HEK293 (cell line): ENCODE data around the gene MVK.

Experiments
- CTCF ChIA-PET: fragments of 350-600 bp; formaldehyde crosslinking; extraction: SDS; loops from one replicate; lab custom pipeline; 2021; ENCODE audit warnings: antibody characterized with exemption; lab: Yijun Ruan, JAX
- POLR2A ChIA-PET: fragments of 300-600 bp; formaldehyde crosslinking; extraction: SDS; loops from one replicate; lab custom pipeline; 2020; ENCODE audit warnings: antibody characterized with exemption, inconsistent platforms; lab: Yijun Ruan, JAX
- H3K27ac ChIP-seq: fragments of 200-500 bp; sonication (Bioruptor generic); 2 replicates; pipeline ENCODE4 v1.5.1; 2014; ENCODE audit warnings: low read depth, low read length, control low read depth, inconsistent platforms; ENCODE audit errors: extremely low read depth
- H3K36me3 ChIP-seq, 2 experiments: fragments of 200-500 bp in 1 of 2; sonication (Bioruptor generic) in 1 of 2; 1 replicate in 1 of 2; 2 replicates in 1 of 2; pipeline ENCODE4 v1.5.1; 2014 to 2017; ENCODE audit warnings: inconsistent platforms in 2 of 2, low read length in 2 of 2; ENCODE audit not compliant: control insufficient read depth in 2 of 2, insufficient read depth in 1 of 2
- H3K4me1 ChIP-seq: fragments of 200-500 bp; sonication (Bioruptor generic); 2 replicates; pipeline ENCODE4 v1.5.1; 2014; ENCODE audit warnings: mild to moderate bottlenecking, low read length, inconsistent platforms; ENCODE audit not compliant: control insufficient read depth, insufficient read depth
- H3K4me3 ChIP-seq: 2 replicates; pipeline ENCODE4 v1.5.1; 2011; ENCODE audit warnings: low read depth, mild to moderate bottlenecking, control low read depth, low read length, moderate library complexity
- H3K9me3 ChIP-seq: fragments of 200-500 bp; sonication (Bioruptor generic); 2 replicates; pipeline ENCODE4 v1.5.1; 2014; ENCODE audit warnings: low read depth, low read length, inconsistent platforms; ENCODE audit not compliant: control insufficient read depth, insufficient read depth
- HIC1 ChIP-seq: fragments of 450-650 bp; formaldehyde crosslinking; IDR thresholded peaks from 2 replicates; pipeline ENCODE4 v1.5.1; 2016; ENCODE audit warnings: missing biosample characterization, missing genetic modification characterization
- MYNN ChIP-seq: fragments of 450-650 bp; formaldehyde crosslinking; IDR thresholded peaks from 2 replicates; pipeline ENCODE4 v1.5.1; 2016; ENCODE audit warnings: missing biosample characterization, missing genetic modification characterization, borderline replicate concordance
- PRDM2 ChIP-seq: fragments of 450-650 bp; formaldehyde crosslinking; IDR thresholded peaks from 2 replicates; pipeline ENCODE4 v1.5.1; 2016; ENCODE audit warnings: missing biosample characterization, missing genetic modification characterization, borderline replicate concordance
- REPIN1 ChIP-seq: fragments of 450-650 bp; formaldehyde crosslinking; IDR thresholded peaks from 2 replicates; pipeline ENCODE4 v1.5.1; 2017; ENCODE audit warnings: missing biosample characterization, missing genetic modification characterization, low read depth
- ZBTB49 ChIP-seq: fragments of 450-650 bp; formaldehyde crosslinking; IDR thresholded peaks from 2 replicates; pipeline ENCODE4 v1.5.1; 2016; ENCODE audit warnings: missing biosample characterization, missing genetic modification characterization, low read depth
- ZNF175 ChIP-seq: fragments of 450-650 bp; formaldehyde crosslinking; IDR thresholded peaks from 2 replicates; pipeline ENCODE4 v1.5.1; 2016; ENCODE audit warnings: missing biosample characterization, missing genetic modification characterization
- ZNF274 ChIP-seq, 2 experiments: fragments of 200-500 bp in 1 of 2; fragments of 450-650 bp in 1 of 2; sonication (Bioruptor generic) in 1 of 2; formaldehyde crosslinking in 1 of 2; IDR thresholded peaks; 2 replicates each; pipeline versions ENCODE4 v1.5.1 to v1.6.1; 2014 to 2016; ENCODE audit warnings: borderline replicate concordance in 1 of 2, inconsistent platforms in 1 of 2, low read length in 1 of 2, missing biosample characterization in 1 of 2, missing genetic modification characterization in 1 of 2
- ZNF398 ChIP-seq: fragments of 450-650 bp; formaldehyde crosslinking; IDR thresholded peaks from 2 replicates; pipeline ENCODE4 v1.5.1; 2017; ENCODE audit warnings: missing biosample characterization, missing genetic modification characterization
- ZNF521 ChIP-seq: fragments of 450-650 bp; formaldehyde crosslinking; IDR thresholded peaks from 2 replicates; pipeline ENCODE4 v1.5.1; 2017; ENCODE audit warnings: missing biosample characterization, mild to moderate bottlenecking, missing genetic modification characterization
- ZNF549 ChIP-seq: fragments of 450-650 bp; IDR thresholded peaks from 2 replicates; pipeline ENCODE4 v1.5.1; 2018; ENCODE audit warnings: missing biosample characterization, missing genetic modification characterization, mild to moderate bottlenecking, inconsistent platforms, moderate library complexity
- ZNF585B ChIP-seq: fragments of 450-650 bp; formaldehyde crosslinking; IDR thresholded peaks from 2 replicates; pipeline ENCODE4 v1.5.1; 2016; ENCODE audit warnings: missing biosample characterization, missing genetic modification characterization
- ZNF610 ChIP-seq: fragments of 450-650 bp; formaldehyde crosslinking; IDR thresholded peaks from 2 replicates; pipeline ENCODE4 v1.5.1; 2016; ENCODE audit warnings: missing biosample characterization, missing genetic modification characterization, borderline replicate concordance
- ZNF639 ChIP-seq: fragments of 450-650 bp; formaldehyde crosslinking; IDR thresholded peaks from 2 replicates; pipeline ENCODE4 v1.5.1; 2016; ENCODE audit warnings: missing biosample characterization, missing genetic modification characterization
- ZNF654 ChIP-seq: fragments of 450-650 bp; formaldehyde crosslinking; IDR thresholded peaks from 2 replicates; pipeline ENCODE4 v1.5.1; 2016; ENCODE audit warnings: low read depth, missing biosample characterization, missing genetic modification characterization
- ZNF658 ChIP-seq: fragments of 450-650 bp; formaldehyde crosslinking; IDR thresholded peaks from 2 replicates; pipeline ENCODE4; 2016; ENCODE audit warnings: missing biosample characterization, missing genetic modification characterization
- ZNF677 ChIP-seq: fragments of 450-650 bp; IDR thresholded peaks from 2 replicates; pipeline ENCODE4 v1.5.0; 2018; ENCODE audit warnings: missing biosample characterization, mild to moderate bottlenecking, missing genetic modification characterization, moderate library complexity
- ZNF76 ChIP-seq: fragments of 450-650 bp; formaldehyde crosslinking; IDR thresholded peaks from 2 replicates; pipeline ENCODE4; 2016; ENCODE audit warnings: low read depth, missing biosample characterization, missing genetic modification characterization, borderline replicate concordance
- ZNF792 ChIP-seq: fragments of 450-650 bp; formaldehyde crosslinking; IDR thresholded peaks from 2 replicates; pipeline ENCODE4 v1.5.1; 2016; ENCODE audit warnings: missing biosample characterization, missing genetic modification characterization
- ZNF830 ChIP-seq: fragments of 450-650 bp; IDR thresholded peaks from 2 replicates; pipeline ENCODE4 v1.5.0; 2018; ENCODE audit warnings: missing biosample characterization, missing genetic modification characterization, low read depth, mild to moderate bottlenecking, moderate library complexity
- ZSCAN18 ChIP-seq: fragments of 450-650 bp; formaldehyde crosslinking; IDR thresholded peaks from 2 replicates; pipeline ENCODE4 v1.5.1; 2016; ENCODE audit warnings: missing biosample characterization, missing genetic modification characterization

The MVK gene

GRCh38 chr12:109588461-109589239 lies 15.1 kb downstream of the MVK start (continued):
- TF ChIP-seq ZBTB49 (no peak), ZNF398 (tag by site-specific recombination) (no peak), ZNF610 (tag by site-specific recombination) (no peak), PRDM2 (no peak), ZNF639 (no peak)

- Histone ChIP-seq H3K27ac (no peak overlapping the region), H3K9me3 (no peaks in the 10 kb centered on the region), H3K4me3 (no peak overlapping the region), H3K36me3 (peaks cover 0 to 18% of the 10 kb centered on the region in 2 experiments; a peak in 2 of 3 replicates), H3K4me1 (no peaks in the 10 kb centered on the region)
- ChIA-PET CTCF (interaction anchor here (0.6 to 3.1 kb wide), 2 partner anchors 9 to 128 kb away, joined by 7 to 16 read pairs; no protein-coding TSS in a partner anchor), POLR2A (no interaction called here)
- TF ChIP-seq ZNF175 (tag by site-specific recombination) (no peak), ZNF792 (no peak), ZNF585B (no peak), ZNF521 (no peak), ZNF274 (IDR thresholded peaks at IDR 0.05; ENCODE audit: low read length) (no peak), ZNF274 (tag by site-specific recombination; IDR thresholded peaks at IDR 0.05; ENCODE audit: borderline replicate concordance) (no peak), HIC1 (tag by site-specific recombination) (no peak), MYNN (tag by site-specific recombination) (no peak), ZNF658 (tag by site-specific recombination) (no peak), ZSCAN18 (tag by site-specific recombination) (no peak), ZNF654 (tag by site-specific recombination) (no peak), ZNF76 (tag by site-specific recombination) (no peak), ZNF830 (tag by site-specific recombination) (no peak), ZNF677 (no peak), REPIN1 (no peak), ZNF549 (tag by site-specific recombination) (no peak)
Observed at GRCh38 chr12:109589240-109589590, 15.6 kb downstream of the MVK start.
